Activated naive CD4-positive, alpha-beta T cell treated with anti-CD3 and anti-CD28 coated beads, Interleukin-2, amount 10 ng/mL, durations not matched to agents 7 days and 5 days (primary cell): ENCODE results near the gene CFAP299.
"Not testable (repeated sequence)": the region's sequence is repeated elsewhere in the genome, so short reads cannot be mapped to it uniquely, and the experiment has no call there.

ENCODE experiments used
- CTCF ChIA-PET: fragments of 350-600 bp; sonication (Branson Sonifier 250); formaldehyde crosslinking; loops from one replicate; lab custom pipeline; 2021; ENCODE audit warnings: antibody characterized with exemption; lab: Charles Lee
- DNase-seq: peaks from one replicate; pipeline ENCODE4 v3.0.0-alpha.2; 2020
- H3K27ac Mint-ChIP-seq: one replicate; pipeline ENCODE4 v1.8.0; 2021; ENCODE audit warnings: mild to moderate bottlenecking, moderate library complexity, mixed read lengths
- H3K27me3 Mint-ChIP-seq: one replicate; pipeline ENCODE4 v1.8.0; 2021; ENCODE audit warnings: mild to moderate bottlenecking, mixed read lengths
- H3K36me3 Mint-ChIP-seq: one replicate; pipeline ENCODE4 v1.8.0; 2021; ENCODE audit warnings: mixed read lengths
- H3K4me1 Mint-ChIP-seq: one replicate; pipeline ENCODE4 v1.8.0; 2021; ENCODE audit warnings: mixed read lengths
- H3K4me3 Mint-ChIP-seq: one replicate; pipeline ENCODE4 v1.8.0; 2021; ENCODE audit warnings: mild to moderate bottlenecking, moderate library complexity, mixed read lengths
- H3K9me3 Mint-ChIP-seq: one replicate; pipeline ENCODE4 v1.8.0; 2021; ENCODE audit warnings: mixed read lengths

The CFAP299 gene

GRCh38 chr4:80335554-80336358 is at the start of gene CFAP299:
TSS of gene CFAP299 (plus strand) at chr4:80335730.
- peaks cover 15% of the 10 kb centered on the region for H3K4me1 Mint-ChIP-seq
- H3K27me3 Mint-ChIP-seq: peaks cover 24% of the 10 kb centered on the region
- CTCF ChIA-PET: interaction anchor here (1.0 to 1.5 kb wide), 3 partner anchors 9 to 704 kb away, joined by 3 to 4 read pairs (median 3); no protein-coding TSS in a partner anchor
- no peak within 1 kb of the TSS for H3K27ac Mint-ChIP-seq
- H3K4me3 Mint-ChIP-seq: peak within 1 kb of the TSS; percentile 74
- H3K9me3 Mint-ChIP-seq: no peaks in the 10 kb centered on the region
- peak; percentile 79 for DNase-seq
- no peaks in the 10 kb centered on the region for H3K36me3 Mint-ChIP-seq

GRCh38 chr4:80286451-80286850 is 49.1 kb upstream of the CFAP299 start:
- H3K27ac Mint-ChIP-seq: no peak overlapping the region
- no peaks in the 10 kb centered on the region for H3K36me3 Mint-ChIP-seq
- H3K27me3 Mint-ChIP-seq: peaks cover 12% of the 10 kb centered on the region
- DNase-seq: no peak
- CTCF ChIA-PET: no interaction called here
- H3K4me3 Mint-ChIP-seq: no peak overlapping the region
- H3K4me1 Mint-ChIP-seq: no peaks in the 10 kb centered on the region
- H3K9me3 Mint-ChIP-seq: no peaks in the 10 kb centered on the region

- H3K27me3 Mint-ChIP-seq, H3K36me3 Mint-ChIP-seq, H3K4me3 Mint-ChIP-seq, DNase-seq, H3K27ac Mint-ChIP-seq, H3K4me1 Mint-ChIP-seq, CTCF ChIA-PET, H3K9me3 Mint-ChIP-seq: not testable (repeated sequence)
These were observed 44.9 kb upstream of the CFAP299 start for GRCh38 chr4:80290665-80291064.

- CTCF ChIA-PET: no interaction called here
These were observed 41.3 kb upstream of the CFAP299 start for GRCh38 chr4:80294206-80294605.

GRCh38 chr4:80295336-80295735 is 40.2 kb upstream of the CFAP299 start:
- no peak for DNase-seq
- no peaks in the 10 kb centered on the region for H3K9me3 Mint-ChIP-seq
- CTCF ChIA-PET: no interaction called here
- no peak overlapping the region for H3K27ac Mint-ChIP-seq
- no peak overlapping the region for H3K4me3 Mint-ChIP-seq
- no peaks in the 10 kb centered on the region for H3K4me1 Mint-ChIP-seq
- no peaks in the 10 kb centered on the region for H3K27me3 Mint-ChIP-seq
- no peaks in the 10 kb centered on the region for H3K36me3 Mint-ChIP-seq

More at GRCh38 chr4:80294206-80294605, 41.3 kb upstream of the CFAP299 start:
- H3K9me3 Mint-ChIP-seq: no peaks in the 10 kb centered on the region
- no peaks in the 10 kb centered on the region for H3K36me3 Mint-ChIP-seq
- no peak overlapping the region for H3K27ac Mint-ChIP-seq
- no peaks in the 10 kb centered on the region for H3K27me3 Mint-ChIP-seq
- no peaks in the 10 kb centered on the region for H3K4me1 Mint-ChIP-seq
- no peak overlapping the region for H3K4me3 Mint-ChIP-seq
- DNase-seq: no peak

- CTCF ChIA-PET: no interaction called here
- H3K9me3 Mint-ChIP-seq: no peaks in the 10 kb centered on the region
- H3K36me3 Mint-ChIP-seq: no peaks in the 10 kb centered on the region
- no peaks in the 10 kb centered on the region for H3K4me1 Mint-ChIP-seq
- no peak for DNase-seq
- no peaks in the 10 kb centered on the region for H3K27me3 Mint-ChIP-seq
- no peak overlapping the region for H3K27ac Mint-ChIP-seq
- H3K4me3 Mint-ChIP-seq: no peak overlapping the region
These were observed 39.7 kb upstream of the CFAP299 start for GRCh38 chr4:80295826-80296225.

DNA sequence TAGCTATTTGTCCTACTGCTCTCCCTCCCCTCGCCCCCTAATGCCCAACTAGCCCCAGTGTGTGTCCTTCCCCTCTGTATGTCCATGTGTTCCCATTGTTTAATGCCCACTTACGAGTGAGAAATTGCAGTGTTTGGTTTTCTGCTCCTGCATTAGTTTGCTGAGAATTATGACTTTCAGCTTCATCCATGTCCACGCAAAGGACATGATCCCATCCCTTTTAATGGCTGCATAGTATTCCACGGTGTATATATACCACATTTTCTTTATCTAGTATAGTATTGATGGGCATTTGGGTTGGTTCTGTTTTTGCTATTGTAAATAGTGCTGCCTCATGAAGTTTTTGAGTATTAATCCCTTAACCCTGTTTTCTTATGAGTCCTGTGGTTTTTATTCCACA is 33.6 kb upstream of the CFAP299 start:
- Mint-ChIP-seq H3K36me3 (no peaks in the 10 kb centered on the region), H3K9me3 (peaks cover 3% of the 10 kb centered on the region), H3K27ac (no peak overlapping the region), H3K4me1 (no peaks in the 10 kb centered on the region), H3K4me3 (no peak overlapping the region), H3K27me3 (no peaks in the 10 kb centered on the region)
- CTCF ChIA-PET: no interaction called here
- no peak for DNase-seq

DNA sequence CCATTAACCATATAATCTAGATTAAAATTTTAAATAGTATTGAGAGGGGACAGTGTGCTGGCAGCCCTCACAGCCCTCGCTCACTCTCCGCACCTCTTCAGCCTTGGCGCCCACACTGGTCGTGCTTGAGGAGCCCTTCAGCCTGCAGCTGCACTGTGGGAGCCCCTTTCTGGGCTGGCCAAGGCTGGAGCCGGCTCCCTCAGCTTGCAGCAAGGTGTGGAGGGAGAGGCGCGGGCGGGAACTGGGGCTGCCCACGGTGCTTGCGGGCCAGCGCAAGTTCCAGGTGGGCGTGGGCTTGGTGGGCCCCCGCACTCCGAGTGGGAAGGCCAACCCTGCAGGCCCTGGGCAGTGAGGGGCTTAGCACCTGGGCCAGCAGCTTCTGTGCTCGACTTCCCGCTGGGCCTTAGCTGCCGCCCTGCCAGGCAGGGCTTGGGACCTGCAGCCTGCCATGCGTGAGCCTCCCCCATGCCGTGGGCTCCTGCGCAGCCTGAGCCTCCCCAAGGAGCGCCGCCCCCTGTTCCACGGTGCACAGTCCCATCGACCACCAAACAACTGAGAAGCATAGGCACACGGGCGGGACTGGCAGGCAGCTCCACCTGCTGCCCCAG is 32.8 kb upstream of the CFAP299 start:
- H3K27ac Mint-ChIP-seq: no peak overlapping the region
- DNase-seq: no peak
- H3K36me3 Mint-ChIP-seq: no peaks in the 10 kb centered on the region
- no peak overlapping the region for H3K4me3 Mint-ChIP-seq
- H3K4me1 Mint-ChIP-seq: no peaks in the 10 kb centered on the region
- CTCF ChIA-PET: no interaction called here
- H3K9me3 Mint-ChIP-seq: peaks cover 3% of the 10 kb centered on the region
- no peaks in the 10 kb centered on the region for H3K27me3 Mint-ChIP-seq

- no peak overlapping the region for H3K27ac Mint-ChIP-seq
- no peak overlapping the region for H3K4me3 Mint-ChIP-seq
These were observed 30.1 kb upstream of the CFAP299 start for GRCh38 chr4:80305466-80305865.

DNA sequence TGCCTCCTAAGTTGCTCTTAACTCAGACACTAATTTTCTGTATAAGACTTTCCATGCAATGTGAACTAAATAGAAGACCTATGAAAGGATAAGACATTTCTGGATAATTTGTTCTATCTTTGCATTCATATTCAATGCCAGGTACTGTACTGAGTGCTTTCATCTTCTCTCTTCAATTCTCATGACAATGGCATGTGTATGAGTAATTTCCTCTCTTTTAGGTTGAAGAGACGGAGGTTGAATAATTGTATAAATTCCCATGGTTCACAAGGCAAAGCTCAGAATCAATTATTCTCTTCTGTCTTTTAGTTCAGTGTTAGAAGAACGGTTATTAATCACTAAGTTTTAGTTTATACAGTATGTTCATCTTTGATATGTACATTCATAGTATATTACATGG is 29.3 kb upstream of the CFAP299 start:
- CTCF ChIA-PET: no interaction called here
- no peak overlapping the region for H3K4me3 Mint-ChIP-seq
- H3K9me3 Mint-ChIP-seq: peaks cover 3% of the 10 kb centered on the region
- H3K36me3 Mint-ChIP-seq: no peaks in the 10 kb centered on the region
- H3K27ac Mint-ChIP-seq: no peak overlapping the region
- peaks cover 8% of the 10 kb centered on the region for H3K27me3 Mint-ChIP-seq
- H3K4me1 Mint-ChIP-seq: no peaks in the 10 kb centered on the region
- DNase-seq: no peak

More at GRCh38 chr4:80305466-80305865, 30.1 kb upstream of the CFAP299 start:
- H3K4me1 Mint-ChIP-seq: no peaks in the 10 kb centered on the region
- H3K9me3 Mint-ChIP-seq: peaks cover 3% of the 10 kb centered on the region
- H3K27me3 Mint-ChIP-seq: peaks cover 8% of the 10 kb centered on the region
- no peaks in the 10 kb centered on the region for H3K36me3 Mint-ChIP-seq
- DNase-seq: no peak
- CTCF ChIA-PET: no interaction called here

DNA sequence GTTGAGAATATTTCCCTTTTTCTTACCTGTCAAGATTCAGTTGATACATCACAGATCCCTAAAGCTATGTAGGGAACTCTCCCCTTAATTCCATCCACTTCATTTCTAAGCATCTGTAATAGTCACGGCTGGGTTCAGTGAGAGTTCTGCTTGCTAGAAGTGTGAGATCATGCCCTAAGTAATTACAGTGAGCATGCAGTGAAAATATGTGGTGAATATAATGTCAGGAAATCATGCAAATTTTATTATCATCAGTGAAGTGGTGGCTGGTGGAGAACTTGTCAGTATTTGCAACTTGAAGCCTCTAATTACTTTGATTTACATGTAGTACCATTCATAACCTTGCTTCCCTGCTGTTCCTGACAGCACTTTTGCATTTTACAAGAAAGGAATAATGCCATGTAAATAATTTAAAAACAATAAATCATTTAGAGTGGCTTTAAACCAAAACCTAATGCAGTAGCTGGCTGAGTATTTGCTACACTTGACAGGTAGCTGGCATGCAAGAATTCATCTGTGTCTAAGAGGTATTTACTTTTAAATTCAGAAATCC is 28.3 kb upstream of the CFAP299 start:
- CTCF ChIA-PET: no interaction called here
- Mint-ChIP-seq H3K4me1 (no peaks in the 10 kb centered on the region), H3K36me3 (no peaks in the 10 kb centered on the region), H3K27me3 (peaks cover 8% of the 10 kb centered on the region), H3K9me3 (no peaks in the 10 kb centered on the region), H3K27ac (no peak overlapping the region), H3K4me3 (no peak overlapping the region)
- no peak for DNase-seq

DNA sequence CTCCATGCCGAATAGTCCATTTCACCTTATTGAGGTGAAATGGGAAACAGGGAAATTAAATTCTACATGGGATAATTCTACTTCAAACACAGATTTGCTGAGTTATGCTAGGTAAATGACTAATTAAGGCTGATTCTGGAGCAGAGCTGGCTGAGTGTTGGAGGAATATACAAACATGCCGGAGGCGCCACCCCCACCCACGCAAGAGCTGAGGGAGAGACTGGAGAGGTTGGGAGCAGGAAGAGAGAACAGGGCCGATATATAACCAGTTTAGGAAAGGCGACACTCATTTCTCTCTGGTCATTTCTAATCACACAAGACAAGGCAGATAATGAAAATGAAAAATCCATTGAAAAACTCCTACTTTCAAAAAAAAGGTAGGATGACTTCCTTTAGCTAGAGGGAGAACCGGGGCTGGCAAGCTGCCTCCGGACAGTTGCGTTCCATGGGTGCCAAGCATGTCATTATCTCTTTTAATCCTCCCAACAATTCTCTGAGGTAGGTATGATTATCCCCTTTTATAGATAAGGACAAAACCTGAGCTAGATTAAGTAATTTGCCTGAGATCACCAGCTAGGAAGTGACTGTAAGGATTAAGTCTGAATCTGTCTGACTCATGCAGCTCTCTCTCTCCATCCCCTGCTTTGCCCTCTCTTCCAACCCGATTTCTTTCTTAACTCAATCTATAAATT is 27.6 kb upstream of the CFAP299 start:
- CTCF ChIA-PET: no interaction called here
- H3K36me3 Mint-ChIP-seq: no peaks in the 10 kb centered on the region
- H3K9me3 Mint-ChIP-seq: no peaks in the 10 kb centered on the region
- peaks cover 8% of the 10 kb centered on the region for H3K27me3 Mint-ChIP-seq
- no peak overlapping the region for H3K27ac Mint-ChIP-seq
- no peak overlapping the region for H3K4me3 Mint-ChIP-seq
- no peak for DNase-seq
- H3K4me1 Mint-ChIP-seq: no peaks in the 10 kb centered on the region

DNA sequence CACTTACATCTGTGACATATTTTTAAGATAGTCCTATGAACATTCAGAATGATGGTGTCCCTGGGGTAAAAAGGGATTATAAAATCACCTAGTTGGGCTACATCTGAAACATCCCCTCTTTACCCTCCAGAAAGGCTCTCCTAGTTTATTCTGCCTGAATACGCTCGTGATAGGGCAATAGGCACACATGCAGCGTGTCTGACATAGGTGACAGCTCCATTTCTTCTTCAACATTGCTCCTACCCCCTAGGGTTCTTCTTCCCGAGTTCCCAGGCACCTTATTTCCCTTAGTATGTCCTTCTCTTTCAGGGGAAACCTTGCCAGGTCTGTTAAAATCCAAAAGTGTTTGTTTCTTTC is 27.1 kb upstream of the CFAP299 start:
- H3K4me3 Mint-ChIP-seq: no peak overlapping the region
- H3K27ac Mint-ChIP-seq: no peak overlapping the region

GRCh38 chr4:80309294-80310004 is 26.1 kb upstream of the CFAP299 start:
- no peaks in the 10 kb centered on the region for H3K4me1 Mint-ChIP-seq
- H3K9me3 Mint-ChIP-seq: no peaks in the 10 kb centered on the region
- peaks cover 8% of the 10 kb centered on the region for H3K27me3 Mint-ChIP-seq
- CTCF ChIA-PET: interaction anchor here (0.8 kb wide), 1 partner anchor 9 kb away, joined by 3 read pairs; no protein-coding TSS in a partner anchor
- H3K36me3 Mint-ChIP-seq: no peaks in the 10 kb centered on the region
- no peak for DNase-seq
- H3K27ac Mint-ChIP-seq: no peak overlapping the region
- no peak overlapping the region for H3K4me3 Mint-ChIP-seq

More for the DNA sequence above, 27.1 kb upstream of the CFAP299 start:
- H3K9me3 Mint-ChIP-seq: no peaks in the 10 kb centered on the region
- no peaks in the 10 kb centered on the region for H3K4me1 Mint-ChIP-seq
- DNase-seq: no peak
- H3K36me3 Mint-ChIP-seq: no peaks in the 10 kb centered on the region
- peaks cover 8% of the 10 kb centered on the region for H3K27me3 Mint-ChIP-seq
- CTCF ChIA-PET: no interaction called here
